Ovary (tissue), 9 donors: Measurements from ENCODE around the gene SLC2A13. TPM values are rescaled to one million over a fixed set of nuclear protein-coding genes. Genes with fewer than 3 reads are reported as not detected.

Source experiments
- DNase-seq, 5 donors: peaks; one replicate each; pipeline ENCODE4 v3.0.0-alpha.2; 2019 to 2020
- H3K27ac ChIP-seq, 2 donors: fragments of 200-600 bp; one replicate each; pipeline versions ENCODE4 v1.5.1 to v1.8.0; 2019 to 2022
- H3K27me3 ChIP-seq: fragments of 200-600 bp; one replicate; pipeline ENCODE4 v1.8.0; 2022
- H3K36me3 ChIP-seq: fragments of 200-600 bp; sonication (generic); one replicate; pipeline ENCODE4 v1.5.1; 2019
- H3K4me1 ChIP-seq: one replicate; pipeline ENCODE4 v1.8.1; 2013; ENCODE audit warnings: mild to moderate bottlenecking, moderate library complexity; ENCODE audit not compliant: insufficient read depth
- H3K4me3 ChIP-seq: fragments of 200-600 bp; sonication (generic); one replicate; pipeline ENCODE4 v1.5.1; 2017
- H3K9me3 ChIP-seq, 2 donors: fragments of 200-600 bp in 1 of 2; sonication (generic) in 1 of 2; one replicate each; pipeline versions ENCODE4 v1.5.1 to v1.8.1; 2013 to 2019; ENCODE audit warnings: mild to moderate bottlenecking in 1 of 2, moderate library complexity in 1 of 2
- EP300 ChIP-seq: sonication (generic); formaldehyde crosslinking; IDR thresholded peaks from one replicate; pipeline ENCODE4 v1.6.1; 2017; ENCODE audit warnings: antibody characterized with exemption
- POLR2A ChIP-seq: fragments of 450-650 bp; IDR thresholded peaks from one replicate; pipeline ENCODE4 v1.6.1; 2017; ENCODE audit warnings: antibody characterized with exemption, mild to moderate bottlenecking, moderate library complexity
- WGBS, 3 donors: extraction: QIAGEN DNeasy Blood & Tissue Kit in 1 of 3; methylation state at CpG; one replicate each; pipeline versions ENCODE4 v1.1.5 to v1.1.7; 2013 to 2017; 5-methylcytosine and 5-hydroxymethylcytosine counted together
- intact Hi-C, 4 donors: fragments of 100-400 bp; cut with DNase I; formaldehyde crosslinking; loops; one replicate each; pipeline versions ENCODE4 v1.11.0 to v1.15.1; 2022 to 2023
- polyA plus RNA-seq, 2 donors: library from polyadenylated mRNA; stranded (reverse); fragments of 200-250 nt in 1 of 2; fragments of 350-450 nt in 1 of 2; fragmentation: Illumina TruSeq in 1 of 2; extraction: RNeasy Lipid Tissue Mini Kit (QIAGEN cat#74804) in 1 of 2; gene quantifications; one replicate each; pipeline ENCODE4 v1.2.3, GENCODE V29; 2013 to 2014
- total RNA-seq, 7 donors: library from RNA; depleted of rRNA in 2 of 7; stranded (reverse); fragments of >200 nt in 2 of 7; fragmentation: NEBNext Ultra II Directional in 3 of 7; extraction: Animal tissue kit (Norgen Biotek cat#: 25700) in 3 of 7; gene quantifications; one replicate each; pipeline versions ENCODE4 v1.1.0 to v1.2.4, GENCODE V29; 2016 to 2023
- TF ChIP-seq, protein P1 (sequence below), 3 donors: fragments of 450-650 bp in 2 of 3; fragments of 200-600 bp in 1 of 3; IDR thresholded peaks; one replicate each; pipeline versions ENCODE4 v1.5.1 to v1.8.0; 2016 to 2022; ENCODE audit warnings: antibody characterized with exemption in 3 of 3, mild to moderate bottlenecking in 1 of 3
- donor health status: DM: no; HTN: no; CAD: no; lungs with moderate emphysema.
- donor health status: DM: no; HTN: no; CAD: no.
- donor health status: Bipolar disorder and iron deficiency.
- donor health status: DM: yes; HTN: yes; CAD: no.
- donor health status: DM: no; HTN: no; CAD: no.
- donor health status: DM: yes; HTN: yes; CAD: no.

SLC2A13 gene
- total and polyA plus RNA-seq, 9 donors: 2.3 to 24.3 (median 7.9) TPM

DNA sequence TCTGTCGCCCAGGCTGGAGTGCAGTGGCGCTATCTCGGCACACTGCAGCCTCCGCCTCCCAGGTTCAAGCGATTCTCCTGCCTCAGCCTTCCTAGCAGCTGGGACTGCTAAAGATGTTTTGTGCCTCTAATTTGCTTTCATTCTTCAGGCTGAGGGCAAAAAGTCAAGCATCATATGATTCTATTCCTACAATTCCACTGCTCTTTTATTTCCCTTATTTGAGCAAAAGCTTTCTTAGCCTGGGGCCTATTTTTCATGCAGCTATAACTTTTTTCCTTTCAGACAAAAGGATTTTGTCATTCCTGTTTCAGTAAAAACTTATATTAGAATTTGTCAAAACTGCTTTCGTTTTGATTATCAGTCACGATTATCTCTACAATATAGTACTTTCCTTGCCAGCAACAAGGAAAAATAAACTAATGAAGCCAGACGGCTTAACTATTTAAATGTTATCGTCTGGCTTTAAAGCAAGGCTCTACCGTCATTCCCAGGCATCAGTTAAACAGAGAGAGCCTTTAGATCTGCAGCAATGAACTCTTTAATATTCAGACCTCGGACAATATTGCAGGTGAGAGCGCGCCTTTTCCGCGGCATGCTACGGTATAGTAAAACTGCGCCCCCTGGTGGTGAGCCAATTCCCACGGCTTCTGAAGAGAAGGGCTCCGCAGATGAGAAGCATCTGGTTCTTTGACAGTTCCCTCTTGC is 1.4 kb upstream of the SLC2A13 start:
- intact Hi-C loops: loop anchor here (5.0 to 10.0 kb wide), 5 partner anchors 95 to 345 kb away; partner anchors contain the start of gene LRRK2 (in 1 of the 4)
- H3K27ac ChIP-seq: peak overlapping the region; percentile 7 to 84
- WGBS, 3 donors: 12 to 17% (median 14%) methylated on average over 19 of the region's 19 CpGs

DNA sequence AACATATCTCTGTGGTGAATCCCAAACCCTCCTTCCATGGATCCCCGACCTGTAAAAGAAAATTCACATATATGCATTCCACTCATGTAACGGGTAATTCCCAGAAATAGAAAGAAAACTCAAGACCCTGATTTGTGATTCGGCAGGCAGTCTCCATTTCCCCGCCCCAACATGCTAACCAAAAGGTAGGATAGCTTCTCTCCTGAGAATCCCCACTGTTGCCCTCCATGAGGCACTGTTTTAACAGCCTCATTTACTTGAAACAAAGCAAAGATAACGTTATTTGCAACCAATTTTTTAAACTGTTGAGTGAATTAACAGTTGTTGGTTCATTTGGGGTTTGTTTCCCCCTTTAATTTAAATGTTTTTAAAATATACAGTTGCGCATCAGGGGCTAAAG is 774 bp upstream of the SLC2A13 start:
- intact Hi-C loops: loop anchor here (5.0 to 10.0 kb wide), 5 partner anchors 94 to 344 kb away; partner anchors contain the start of gene LRRK2 (in 1 of the 4)
- no peaks in the 10 kb centered on the region for H3K27me3 ChIP-seq
- peak overlapping the region; percentile 77 for H3K4me3 ChIP-seq
- no peak for DNase-seq
- TF ChIP-seq EP300: no peak
- no peak for TF ChIP-seq POLR2A
- TF ChIP-seq, protein P1, sequence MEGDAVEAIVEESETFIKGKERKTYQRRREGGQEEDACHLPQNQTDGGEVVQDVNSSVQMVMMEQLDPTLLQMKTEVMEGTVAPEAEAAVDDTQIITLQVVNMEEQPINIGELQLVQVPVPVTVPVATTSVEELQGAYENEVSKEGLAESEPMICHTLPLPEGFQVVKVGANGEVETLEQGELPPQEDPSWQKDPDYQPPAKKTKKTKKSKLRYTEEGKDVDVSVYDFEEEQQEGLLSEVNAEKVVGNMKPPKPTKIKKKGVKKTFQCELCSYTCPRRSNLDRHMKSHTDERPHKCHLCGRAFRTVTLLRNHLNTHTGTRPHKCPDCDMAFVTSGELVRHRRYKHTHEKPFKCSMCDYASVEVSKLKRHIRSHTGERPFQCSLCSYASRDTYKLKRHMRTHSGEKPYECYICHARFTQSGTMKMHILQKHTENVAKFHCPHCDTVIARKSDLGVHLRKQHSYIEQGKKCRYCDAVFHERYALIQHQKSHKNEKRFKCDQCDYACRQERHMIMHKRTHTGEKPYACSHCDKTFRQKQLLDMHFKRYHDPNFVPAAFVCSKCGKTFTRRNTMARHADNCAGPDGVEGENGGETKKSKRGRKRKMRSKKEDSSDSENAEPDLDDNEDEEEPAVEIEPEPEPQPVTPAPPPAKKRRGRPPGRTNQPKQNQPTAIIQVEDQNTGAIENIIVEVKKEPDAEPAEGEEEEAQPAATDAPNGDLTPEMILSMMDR (IDR thresholded peaks at IDR 0.05): no peak
- no peaks in the 10 kb centered on the region for H3K9me3 ChIP-seq
- H3K27ac ChIP-seq: peak overlapping the region; percentile 7 to 84
- peaks cover 9% of the 10 kb centered on the region for H3K4me1 ChIP-seq
- WGBS, 3 donors: 60 to 71% (median 71%) methylated on average over 6 of the region's 6 CpGs
- H3K36me3 ChIP-seq: no peaks in the 10 kb centered on the region

More for the DNA sequence above, 1.4 kb upstream of the SLC2A13 start:
- H3K9me3 ChIP-seq: no peaks in the 10 kb centered on the region
- no peaks in the 10 kb centered on the region for H3K36me3 ChIP-seq
- no peaks in the 10 kb centered on the region for H3K27me3 ChIP-seq
- TF ChIP-seq EP300 (no peak), POLR2A (no peak)
- TF ChIP-seq, protein P1 (IDR thresholded peaks at IDR 0.05): peak; percentile 70 to 78 (median 77)
- peaks cover 9% of the 10 kb centered on the region for H3K4me1 ChIP-seq
- peak; percentile 89 to 95 (median 93) for DNase-seq
- peak overlapping the region; percentile 26 for H3K4me3 ChIP-seq

DNA sequence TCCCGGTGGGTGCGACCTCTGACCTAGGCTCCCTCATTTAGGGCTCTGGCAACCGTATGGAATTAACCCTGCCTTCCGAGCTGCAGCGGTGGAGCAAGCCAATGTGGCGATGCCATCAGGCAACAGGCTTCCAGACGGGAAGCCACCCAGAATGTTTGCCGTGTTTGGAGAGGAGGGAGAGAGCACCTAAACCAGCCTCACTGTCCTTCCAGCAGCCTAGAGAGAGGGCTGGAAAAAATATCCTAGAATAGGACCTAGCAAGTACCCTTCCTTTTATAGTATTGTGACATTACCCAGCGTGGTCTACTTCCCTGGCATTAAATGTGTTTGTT is 287 bp upstream of the SLC2A13 start:
- intact Hi-C loops: loop anchor here (5.0 to 10.0 kb wide), 5 partner anchors 94 to 344 kb away; partner anchors contain the start of gene LRRK2 (in 1 of the 4)
- Histone ChIP-seq H3K4me3 (peak overlapping the region; percentile 77), H3K27me3 (no peaks in the 10 kb centered on the region), H3K36me3 (no peaks in the 10 kb centered on the region), H3K9me3 (no peaks in the 10 kb centered on the region), H3K4me1 (peaks cover 9% of the 10 kb centered on the region), H3K27ac (peak overlapping the region in 1 of 2 donors; percentile 84)
- no peak for DNase-seq
- 11 to 20% (median 19%) methylated on average over 8 to 9 of the region's 9 CpGs for WGBS, 3 donors
- TF ChIP-seq EP300 (no peak), POLR2A (no peak)
- TF ChIP-seq, protein P1 (IDR thresholded peaks at IDR 0.05): no peak

DNA sequence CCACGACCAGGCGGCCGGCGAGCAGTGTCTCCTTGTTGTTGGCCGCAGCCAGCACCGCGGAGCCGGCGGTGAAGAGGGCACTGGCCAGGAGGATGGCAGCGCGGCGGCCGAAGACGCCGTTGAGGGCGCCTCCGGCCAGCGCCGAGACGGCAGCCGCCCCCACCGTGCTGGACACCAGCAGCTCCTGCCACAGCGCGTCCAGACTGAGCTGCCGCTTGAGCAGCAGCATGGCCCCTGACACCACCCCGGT is 691 bp downstream of the SLC2A13 start:
- Histone ChIP-seq H3K9me3 (no peaks in the 10 kb centered on the region), H3K27ac (peak overlapping the region; percentile 81 to 84), H3K4me1 (peaks cover 9% of the 10 kb centered on the region), H3K27me3 (no peaks in the 10 kb centered on the region), H3K4me3 (peak overlapping the region; percentile 77), H3K36me3 (no peaks in the 10 kb centered on the region)
- DNase-seq: peak in 4 of 5 donors; percentile 19 to 59 (median 41)
- WGBS, 3 donors: 0 to 1% (median 1%) methylated on average over 15 to 26 of the region's 26 CpGs
- intact Hi-C loops: loop anchor here (5.0 to 10.0 kb wide), 5 partner anchors 93 to 343 kb away; partner anchors contain the start of gene LRRK2 (in 1 of the 4)
- TF ChIP-seq POLR2A (no peak), EP300 (no peak)
- TF ChIP-seq, protein P1 (IDR thresholded peaks at IDR 0.05): no peak
